NCI-H2029 (cell line): Measurements from ENCODE around the gene TP53BP1.
A peak's percentile ranks its signal among the peaks of the same experiment; 100 is the strongest.

ENCODE experiments used
- DNase-seq: peaks from one replicate; lab custom pipeline; 2025; lab: John Stamatoyannopoulos, UW

Gene TP53BP1

GRCh38 chr15:43484455-43484854 lies 8.5 kb downstream of the TP53BP1 start:
- no peak for DNase-seq

- DNase-seq = no peak
These were observed 9.4 kb downstream of the TP53BP1 start for GRCh38 chr15:43483297-43484128.

GRCh38 chr15:43473885-43474284 lies 19.1 kb downstream of the TP53BP1 start:
- DNase-seq = no peak

GRCh38 chr15:43471975-43472374 lies 21.0 kb downstream of the TP53BP1 start:
- DNase-seq = no peak

GRCh38 chr15:43469867-43470266 lies 23.1 kb downstream of the TP53BP1 start:
- DNase-seq = no peak

- no peak for DNase-seq
These were observed 27.9 kb downstream of the TP53BP1 start for GRCh38 chr15:43465100-43465499.

- no peak for DNase-seq
These were observed 29.0 kb downstream of the TP53BP1 start for GRCh38 chr15:43463998-43464397.

- DNase-seq = no peak
These were observed 29.4 kb downstream of the TP53BP1 start for GRCh38 chr15:43463507-43463906.

- DNase-seq = no peak
These were observed 43.0 kb downstream of the TP53BP1 start for GRCh38 chr15:43449981-43450380.

- DNase-seq = no peak
These were observed 46.6 kb downstream of the TP53BP1 start for GRCh38 chr15:43446344-43446743.

GRCh38 chr15:43441316-43441715 lies 51.6 kb downstream of the TP53BP1 start:
- DNase-seq = no peak

- no peak for DNase-seq
These were observed 52.2 kb downstream of the TP53BP1 start for GRCh38 chr15:43440721-43441281.

GRCh38 chr15:43439268-43439667 lies 53.7 kb downstream of the TP53BP1 start:
- no peak for DNase-seq

GRCh38 chr15:43436395-43436794 lies 56.6 kb downstream of the TP53BP1 start:
- DNase-seq = no peak

GRCh38 chr15:43434446-43434845 lies 58.5 kb downstream of the TP53BP1 start:
- no peak for DNase-seq

- no peak for DNase-seq
These were observed 59.2 kb downstream of the TP53BP1 start for GRCh38 chr15:43433661-43434303.

GRCh38 chr15:43433165-43433564 lies 59.8 kb downstream of the TP53BP1 start:
- no peak for DNase-seq

GRCh38 chr15:43429687-43430086 lies 63.3 kb downstream of the TP53BP1 start:
- peak; percentile 25 for DNase-seq

GRCh38 chr15:43423793-43424192 lies 69.2 kb downstream of the TP53BP1 start:
- DNase-seq = no peak

- DNase-seq = no peak
These were observed 72.1 kb downstream of the TP53BP1 start for GRCh38 chr15:43420876-43421275.

- no peak for DNase-seq
These were observed 72.5 kb downstream of the TP53BP1 start for GRCh38 chr15:43420435-43420834.

GRCh38 chr15:43414196-43414595 lies 78.8 kb downstream of the TP53BP1 start:
- no peak for DNase-seq

GRCh38 chr15:43412096-43412495 lies 80.9 kb downstream of the TP53BP1 start:
- no peak for DNase-seq
